ENCODE data around the gene SLC27A5. TPM values are rescaled to one million over a fixed set of nuclear protein-coding genes. Genes with fewer than 3 reads are reported as not detected.
A peak's percentile ranks its signal among the peaks of the same experiment; 100 is the strongest.

The SLC27A5 gene
- total and polyA plus RNA-seq, 9 of the 15 experiments (the other 6 are each of a cell fraction or from before 2014, with no cell fraction given), result 42.2 to 318 (median 64.7) TPM

DNA sequence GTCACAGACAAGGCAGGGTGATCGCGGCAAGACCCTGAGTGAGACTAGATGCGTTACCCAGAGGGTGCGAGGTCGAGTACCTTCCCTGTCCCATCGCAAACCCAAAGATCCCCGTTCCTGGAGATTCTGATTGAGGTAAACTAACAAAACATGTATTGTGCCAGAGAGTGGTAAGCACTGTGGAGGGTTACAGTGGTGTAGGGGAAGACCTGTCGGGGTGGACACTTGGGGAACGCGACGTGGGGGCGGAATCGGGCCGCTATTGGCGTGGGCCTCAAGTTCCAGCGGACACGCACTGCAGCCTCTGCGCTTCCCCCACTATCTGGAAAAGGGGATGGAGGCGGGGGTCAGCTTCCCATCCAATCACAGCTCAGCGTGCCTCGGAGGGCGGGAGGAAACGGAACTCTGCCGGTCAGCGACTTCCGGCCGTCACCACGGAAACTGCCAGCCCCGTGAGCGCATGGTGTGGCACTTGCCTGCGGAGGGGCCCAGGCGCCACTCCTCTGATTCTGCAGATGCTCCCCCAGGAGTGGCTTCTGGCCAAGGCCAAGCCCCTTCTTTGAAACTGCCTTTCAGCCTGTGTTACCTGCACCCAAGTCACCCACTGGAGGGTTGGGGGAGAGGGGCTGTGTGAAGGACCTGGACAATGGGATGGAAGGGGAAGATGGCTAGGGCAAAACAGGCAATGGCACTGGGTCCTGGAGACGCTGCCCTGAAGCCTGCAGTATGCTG lies 47.6 kb upstream of the SLC27A5 start (continued):
- TF ChIP-seq, protein P1, sequence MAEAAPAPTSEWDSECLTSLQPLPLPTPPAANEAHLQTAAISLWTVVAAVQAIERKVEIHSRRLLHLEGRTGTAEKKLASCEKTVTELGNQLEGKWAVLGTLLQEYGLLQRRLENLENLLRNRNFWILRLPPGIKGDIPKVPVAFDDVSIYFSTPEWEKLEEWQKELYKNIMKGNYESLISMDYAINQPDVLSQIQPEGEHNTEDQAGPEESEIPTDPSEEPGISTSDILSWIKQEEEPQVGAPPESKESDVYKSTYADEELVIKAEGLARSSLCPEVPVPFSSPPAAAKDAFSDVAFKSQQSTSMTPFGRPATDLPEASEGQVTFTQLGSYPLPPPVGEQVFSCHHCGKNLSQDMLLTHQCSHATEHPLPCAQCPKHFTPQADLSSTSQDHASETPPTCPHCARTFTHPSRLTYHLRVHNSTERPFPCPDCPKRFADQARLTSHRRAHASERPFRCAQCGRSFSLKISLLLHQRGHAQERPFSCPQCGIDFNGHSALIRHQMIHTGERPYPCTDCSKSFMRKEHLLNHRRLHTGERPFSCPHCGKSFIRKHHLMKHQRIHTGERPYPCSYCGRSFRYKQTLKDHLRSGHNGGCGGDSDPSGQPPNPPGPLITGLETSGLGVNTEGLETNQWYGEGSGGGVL (CRISPR knock-in tag; IDR thresholded peaks at IDR 0.05), result no peak
- TF ChIP-seq, protein P2, sequence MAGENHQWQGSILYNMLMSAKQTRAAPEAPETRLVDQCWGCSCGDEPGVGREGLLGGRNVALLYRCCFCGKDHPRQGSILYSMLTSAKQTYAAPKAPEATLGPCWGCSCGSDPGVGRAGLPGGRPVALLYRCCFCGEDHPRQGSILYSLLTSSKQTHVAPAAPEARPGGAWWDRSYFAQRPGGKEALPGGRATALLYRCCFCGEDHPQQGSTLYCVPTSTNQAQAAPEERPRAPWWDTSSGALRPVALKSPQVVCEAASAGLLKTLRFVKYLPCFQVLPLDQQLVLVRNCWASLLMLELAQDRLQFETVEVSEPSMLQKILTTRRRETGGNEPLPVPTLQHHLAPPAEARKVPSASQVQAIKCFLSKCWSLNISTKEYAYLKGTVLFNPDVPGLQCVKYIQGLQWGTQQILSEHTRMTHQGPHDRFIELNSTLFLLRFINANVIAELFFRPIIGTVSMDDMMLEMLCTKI (IDR thresholded peaks at IDR 0.05; ENCODE audit: partially characterized antibody), result no peak
- TF ChIP-seq, protein P3, sequence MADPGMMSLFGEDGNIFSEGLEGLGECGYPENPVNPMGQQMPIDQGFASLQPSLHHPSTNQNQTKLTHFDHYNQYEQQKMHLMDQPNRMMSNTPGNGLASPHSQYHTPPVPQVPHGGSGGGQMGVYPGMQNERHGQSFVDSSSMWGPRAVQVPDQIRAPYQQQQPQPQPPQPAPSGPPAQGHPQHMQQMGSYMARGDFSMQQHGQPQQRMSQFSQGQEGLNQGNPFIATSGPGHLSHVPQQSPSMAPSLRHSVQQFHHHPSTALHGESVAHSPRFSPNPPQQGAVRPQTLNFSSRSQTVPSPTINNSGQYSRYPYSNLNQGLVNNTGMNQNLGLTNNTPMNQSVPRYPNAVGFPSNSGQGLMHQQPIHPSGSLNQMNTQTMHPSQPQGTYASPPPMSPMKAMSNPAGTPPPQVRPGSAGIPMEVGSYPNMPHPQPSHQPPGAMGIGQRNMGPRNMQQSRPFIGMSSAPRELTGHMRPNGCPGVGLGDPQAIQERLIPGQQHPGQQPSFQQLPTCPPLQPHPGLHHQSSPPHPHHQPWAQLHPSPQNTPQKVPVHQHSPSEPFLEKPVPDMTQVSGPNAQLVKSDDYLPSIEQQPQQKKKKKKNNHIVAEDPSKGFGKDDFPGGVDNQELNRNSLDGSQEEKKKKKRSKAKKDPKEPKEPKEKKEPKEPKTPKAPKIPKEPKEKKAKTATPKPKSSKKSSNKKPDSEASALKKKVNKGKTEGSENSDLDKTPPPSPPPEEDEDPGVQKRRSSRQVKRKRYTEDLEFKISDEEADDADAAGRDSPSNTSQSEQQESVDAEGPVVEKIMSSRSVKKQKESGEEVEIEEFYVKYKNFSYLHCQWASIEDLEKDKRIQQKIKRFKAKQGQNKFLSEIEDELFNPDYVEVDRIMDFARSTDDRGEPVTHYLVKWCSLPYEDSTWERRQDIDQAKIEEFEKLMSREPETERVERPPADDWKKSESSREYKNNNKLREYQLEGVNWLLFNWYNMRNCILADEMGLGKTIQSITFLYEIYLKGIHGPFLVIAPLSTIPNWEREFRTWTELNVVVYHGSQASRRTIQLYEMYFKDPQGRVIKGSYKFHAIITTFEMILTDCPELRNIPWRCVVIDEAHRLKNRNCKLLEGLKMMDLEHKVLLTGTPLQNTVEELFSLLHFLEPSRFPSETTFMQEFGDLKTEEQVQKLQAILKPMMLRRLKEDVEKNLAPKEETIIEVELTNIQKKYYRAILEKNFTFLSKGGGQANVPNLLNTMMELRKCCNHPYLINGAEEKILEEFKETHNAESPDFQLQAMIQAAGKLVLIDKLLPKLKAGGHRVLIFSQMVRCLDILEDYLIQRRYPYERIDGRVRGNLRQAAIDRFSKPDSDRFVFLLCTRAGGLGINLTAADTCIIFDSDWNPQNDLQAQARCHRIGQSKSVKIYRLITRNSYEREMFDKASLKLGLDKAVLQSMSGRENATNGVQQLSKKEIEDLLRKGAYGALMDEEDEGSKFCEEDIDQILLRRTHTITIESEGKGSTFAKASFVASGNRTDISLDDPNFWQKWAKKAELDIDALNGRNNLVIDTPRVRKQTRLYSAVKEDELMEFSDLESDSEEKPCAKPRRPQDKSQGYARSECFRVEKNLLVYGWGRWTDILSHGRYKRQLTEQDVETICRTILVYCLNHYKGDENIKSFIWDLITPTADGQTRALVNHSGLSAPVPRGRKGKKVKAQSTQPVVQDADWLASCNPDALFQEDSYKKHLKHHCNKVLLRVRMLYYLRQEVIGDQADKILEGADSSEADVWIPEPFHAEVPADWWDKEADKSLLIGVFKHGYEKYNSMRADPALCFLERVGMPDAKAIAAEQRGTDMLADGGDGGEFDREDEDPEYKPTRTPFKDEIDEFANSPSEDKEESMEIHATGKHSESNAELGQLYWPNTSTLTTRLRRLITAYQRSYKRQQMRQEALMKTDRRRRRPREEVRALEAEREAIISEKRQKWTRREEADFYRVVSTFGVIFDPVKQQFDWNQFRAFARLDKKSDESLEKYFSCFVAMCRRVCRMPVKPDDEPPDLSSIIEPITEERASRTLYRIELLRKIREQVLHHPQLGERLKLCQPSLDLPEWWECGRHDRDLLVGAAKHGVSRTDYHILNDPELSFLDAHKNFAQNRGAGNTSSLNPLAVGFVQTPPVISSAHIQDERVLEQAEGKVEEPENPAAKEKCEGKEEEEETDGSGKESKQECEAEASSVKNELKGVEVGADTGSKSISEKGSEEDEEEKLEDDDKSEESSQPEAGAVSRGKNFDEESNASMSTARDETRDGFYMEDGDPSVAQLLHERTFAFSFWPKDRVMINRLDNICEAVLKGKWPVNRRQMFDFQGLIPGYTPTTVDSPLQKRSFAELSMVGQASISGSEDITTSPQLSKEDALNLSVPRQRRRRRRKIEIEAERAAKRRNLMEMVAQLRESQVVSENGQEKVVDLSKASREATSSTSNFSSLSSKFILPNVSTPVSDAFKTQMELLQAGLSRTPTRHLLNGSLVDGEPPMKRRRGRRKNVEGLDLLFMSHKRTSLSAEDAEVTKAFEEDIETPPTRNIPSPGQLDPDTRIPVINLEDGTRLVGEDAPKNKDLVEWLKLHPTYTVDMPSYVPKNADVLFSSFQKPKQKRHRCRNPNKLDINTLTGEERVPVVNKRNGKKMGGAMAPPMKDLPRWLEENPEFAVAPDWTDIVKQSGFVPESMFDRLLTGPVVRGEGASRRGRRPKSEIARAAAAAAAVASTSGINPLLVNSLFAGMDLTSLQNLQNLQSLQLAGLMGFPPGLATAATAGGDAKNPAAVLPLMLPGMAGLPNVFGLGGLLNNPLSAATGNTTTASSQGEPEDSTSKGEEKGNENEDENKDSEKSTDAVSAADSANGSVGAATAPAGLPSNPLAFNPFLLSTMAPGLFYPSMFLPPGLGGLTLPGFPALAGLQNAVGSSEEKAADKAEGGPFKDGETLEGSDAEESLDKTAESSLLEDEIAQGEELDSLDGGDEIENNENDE (IDR thresholded peaks at IDR 0.05; ENCODE audit: low read depth, low read length), result no peak
- TF ChIP-seq BRD4 (IDR thresholded peaks at IDR 0.05) (peak; percentile 98), RBM25 (IDR thresholded peaks at IDR 0.05; ENCODE audit: low read depth, low read length, severe bottlenecking) (no peak), ZEB2 (IDR thresholded peaks at IDR 0.05) (no peak), KDM4B (IDR thresholded peaks at IDR 0.05; ENCODE audit: borderline replicate concordance in 2 of 2, low read depth in 1 of 2) (peak in 1 of 2 experiments; percentile 78; a peak in 1 of 4 replicates), SMARCA5 (IDR thresholded peaks at IDR 0.05) (0 out of 2 replicates have a peak, but pooled peaks have one; percentile 16), BHLHE40 (IDR thresholded peaks at IDR 0.05; ENCODE audit: low read length) (peak; percentile 72), SNRNP70 (optimal IDR thresholded peaks at IDR 0.05; ENCODE audit: low read depth, low read length) (no peak)
- TF ChIP-seq, protein P4, sequence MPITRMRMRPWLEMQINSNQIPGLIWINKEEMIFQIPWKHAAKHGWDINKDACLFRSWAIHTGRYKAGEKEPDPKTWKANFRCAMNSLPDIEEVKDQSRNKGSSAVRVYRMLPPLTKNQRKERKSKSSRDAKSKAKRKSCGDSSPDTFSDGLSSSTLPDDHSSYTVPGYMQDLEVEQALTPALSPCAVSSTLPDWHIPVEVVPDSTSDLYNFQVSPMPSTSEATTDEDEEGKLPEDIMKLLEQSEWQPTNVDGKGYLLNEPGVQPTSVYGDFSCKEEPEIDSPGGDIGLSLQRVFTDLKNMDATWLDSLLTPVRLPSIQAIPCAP (CRISPR knock-in tag; IDR thresholded peaks at IDR 0.05; ENCODE audit: borderline replicate concordance), result 0 out of 2 replicates have a peak, but pooled peaks have one; percentile 50

All from K562 (cell line).